Left lung (tissue), 10 donors: ENCODE measurements around the gene TMEM51. TPM values are rescaled to one million over a fixed set of nuclear protein-coding genes. Genes with fewer than 3 reads are reported as not detected.

Experiments used
- ATAC-seq: fragments of 200-7000 bp; cut with Tn5 transposase; one replicate; pipeline ENCODE4 v1.9.1; 2020; ENCODE audit warnings: moderate library complexity
- DNase-seq, 4 donors: peaks; one replicate each; pipeline ENCODE4 v3.0.0-alpha.2; 2013 to 2020
- H3K27ac ChIP-seq, 2 donors: fragments of 200-600 bp; sonication (generic) in 1 of 2; one replicate each; pipeline versions ENCODE4 v1.5.0 to v1.8.0; 2020 to 2021
- H3K27me3 ChIP-seq, 2 donors: fragments of 200-600 bp; sonication (generic) in 1 of 2; one replicate each; pipeline versions ENCODE4 v1.5.0 to v1.8.0; 2020 to 2021
- H3K36me3 ChIP-seq, 2 donors: fragments of 200-600 bp; sonication (generic) in 1 of 2; one replicate each; pipeline versions ENCODE4 v1.5.0 to v1.8.0; 2020 to 2021
- H3K4me1 ChIP-seq, 2 donors: fragments of 200-600 bp; one replicate each; pipeline ENCODE4 v1.8.0; 2021
- H3K4me3 ChIP-seq, 2 donors: fragments of 200-600 bp; sonication (generic) in 1 of 2; one replicate each; pipeline versions ENCODE4 v1.5.0 to v1.8.0; 2020 to 2021; ENCODE audit warnings: mild to moderate bottlenecking in 1 of 2
- H3K9me3 ChIP-seq, 2 donors: fragments of 200-600 bp; sonication (generic) in 1 of 2; one replicate each; pipeline versions ENCODE4 v1.5.0 to v1.8.0; 2020 to 2021
- CTCF ChIP-seq, 2 donors: fragments of 200-600 bp; sonication (generic) in 1 of 2; IDR thresholded peaks; one replicate each; pipeline versions ENCODE4 v1.5.0 to v1.8.0; 2021; ENCODE audit warnings: antibody characterized with exemption in 2 of 2
- intact Hi-C, 2 donors: fragments of 100-400 bp; cut with DNase I; formaldehyde crosslinking; loops; one replicate each; pipeline versions ENCODE4 v1.11.2 to v1.14.2; 2022
- polyA plus RNA-seq, 6 donors: library from polyadenylated mRNA; unstranded; fragments of 120-200 nt; gene quantifications; one replicate each; pipeline ENCODE4 v1.2.1, GENCODE V29; 2013; ENCODE audit not compliant: insufficient read length in 6 of 6
- total RNA-seq, 2 donors: library from RNA; stranded (reverse); fragmentation: NEBNext Ultra II Directional; extraction: Animal tissue kit (Norgen Biotek cat#: 25700); gene quantifications; one replicate each; pipeline ENCODE4 v1.2.1, GENCODE V29; 2021
- donor health status: DM: no; HTN: yes; CAD: no.
- donor health status: DM: no; HTN: no; CAD: no.

TMEM51 gene
- total and polyA plus RNA-seq, 8 donors = 10.6 to 17.9 (median 15.7) TPM

- DNase-seq (no peak), ATAC-seq (no peak)
- Histone ChIP-seq H3K9me3 (no peaks in the 10 kb centered on the region), H3K27me3 (no peaks in the 10 kb centered on the region), H3K4me3 (no peak overlapping the region), H3K27ac (peak overlapping the region in 1 of 2 donors; percentile 20), H3K36me3 (no peaks in the 10 kb centered on the region), H3K4me1 (peaks cover 13 to 54% of the 10 kb centered on the region in 2 donors)
- intact Hi-C loops = no loop called here
- no peak for TF ChIP-seq CTCF (IDR thresholded peaks at IDR 0.05)
Measured at GRCh38 chr1:15176120-15176519, 22.6 kb downstream of the TMEM51 start.

- no peak overlapping the region for H3K27ac ChIP-seq
- ATAC-seq = no peak
- no peak for TF ChIP-seq CTCF (IDR thresholded peaks at IDR 0.05)
- H3K27me3 ChIP-seq = no peaks in the 10 kb centered on the region
- H3K4me3 ChIP-seq = no peak overlapping the region
- no peaks in the 10 kb centered on the region for H3K36me3 ChIP-seq
- H3K4me1 ChIP-seq = peaks cover 13 to 45% of the 10 kb centered on the region in 2 donors
- no peak for DNase-seq
- H3K9me3 ChIP-seq = no peaks in the 10 kb centered on the region
- intact Hi-C loops = no loop called here
Measured at GRCh38 chr1:15176898-15177665, 23.5 kb downstream of the TMEM51 start.

- intact Hi-C loops = no loop called here
- Histone ChIP-seq H3K36me3 (no peaks in the 10 kb centered on the region), H3K27me3 (no peaks in the 10 kb centered on the region), H3K9me3 (no peaks in the 10 kb centered on the region), H3K4me3 (no peak overlapping the region), H3K4me1 (peaks cover 13 to 40% of the 10 kb centered on the region in 2 donors), H3K27ac (peak overlapping the region; percentile 55 to 78)
- no peak for DNase-seq
- no peak for ATAC-seq
- no peak for TF ChIP-seq CTCF (IDR thresholded peaks at IDR 0.05)
Measured at GRCh38 chr1:15177710-15178166, 24.2 kb downstream of the TMEM51 start.

GRCh38 chr1:15178571-15179484 is 25.3 kb downstream of the TMEM51 start:
- DNase-seq (peak in 2 of 4 donors; percentile 90), ATAC-seq (peak; percentile 76)
- Histone ChIP-seq H3K4me1 (peaks cover 13 to 38% of the 10 kb centered on the region in 2 donors), H3K9me3 (no peaks in the 10 kb centered on the region), H3K4me3 (no peak overlapping the region), H3K27ac (peak overlapping the region; percentile 55 to 78), H3K36me3 (no peaks in the 10 kb centered on the region), H3K27me3 (no peaks in the 10 kb centered on the region)
- intact Hi-C loops = no loop called here
- no peak for TF ChIP-seq CTCF (IDR thresholded peaks at IDR 0.05)

GRCh38 chr1:15179485-15179883 is 25.9 kb downstream of the TMEM51 start:
- intact Hi-C loops = no loop called here
- Histone ChIP-seq H3K9me3 (no peaks in the 10 kb centered on the region), H3K4me3 (no peak overlapping the region), H3K27ac (peak overlapping the region; percentile 55 to 78), H3K36me3 (no peaks in the 10 kb centered on the region), H3K27me3 (no peaks in the 10 kb centered on the region), H3K4me1 (peaks cover 13 to 38% of the 10 kb centered on the region in 2 donors)
- TF ChIP-seq CTCF (IDR thresholded peaks at IDR 0.05) = no peak
- DNase-seq (no peak), ATAC-seq (no peak)
